ENCODE data around the gene TRIML2. TPM values are rescaled to one million over a fixed set of nuclear protein-coding genes. Genes with fewer than 3 reads are reported as not detected.

TRIML2 gene
- total RNA-seq, 1 donor from 2014 or later = not detected

- TF ChIP-seq CTCF (IDR thresholded peaks at IDR 0.05) = no peak
- ATAC-seq (ENCODE audit: low read depth) = no peak
- no peaks in the 10 kb centered on the region for H3K27me3 Mint-ChIP-seq
- ChIA-PET CTCF (no interaction called here), POLR2A (no interaction called here)
- H3K27ac Mint-ChIP-seq = no peak overlapping the region
- intact Hi-C loops (cut with micrococcal nuclease) = no loop called here
- no peaks in the 10 kb centered on the region for H3K4me1 Mint-ChIP-seq
- H3K9me3 Mint-ChIP-seq = peaks cover 6% of the 10 kb centered on the region
- DNase-seq = no peak
- H3K36me3 Mint-ChIP-seq (ENCODE audit: low read depth) = no peaks in the 10 kb centered on the region
- no peak overlapping the region for H3K4me3 Mint-ChIP-seq
Measured at GRCh38 chr4:188043154-188043553, 66.2 kb downstream of the TRIML2 start.

- Mint-ChIP-seq H3K27me3 (no peaks in the 10 kb centered on the region), H3K9me3 (peaks cover 4% of the 10 kb centered on the region), H3K4me3 (no peak overlapping the region), H3K27ac (no peak overlapping the region), H3K36me3 (ENCODE audit: low read depth) (no peaks in the 10 kb centered on the region), H3K4me1 (no peaks in the 10 kb centered on the region)
- ChIA-PET POLR2A (no interaction called here), CTCF (no interaction called here)
- ATAC-seq (ENCODE audit: low read depth) (no peak), DNase-seq (no peak)
- intact Hi-C loops (cut with micrococcal nuclease) = no loop called here
- no peak for TF ChIP-seq CTCF (IDR thresholded peaks at IDR 0.05)
Measured at GRCh38 chr4:188042191-188042590, 67.2 kb downstream of the TRIML2 start.

DNA sequence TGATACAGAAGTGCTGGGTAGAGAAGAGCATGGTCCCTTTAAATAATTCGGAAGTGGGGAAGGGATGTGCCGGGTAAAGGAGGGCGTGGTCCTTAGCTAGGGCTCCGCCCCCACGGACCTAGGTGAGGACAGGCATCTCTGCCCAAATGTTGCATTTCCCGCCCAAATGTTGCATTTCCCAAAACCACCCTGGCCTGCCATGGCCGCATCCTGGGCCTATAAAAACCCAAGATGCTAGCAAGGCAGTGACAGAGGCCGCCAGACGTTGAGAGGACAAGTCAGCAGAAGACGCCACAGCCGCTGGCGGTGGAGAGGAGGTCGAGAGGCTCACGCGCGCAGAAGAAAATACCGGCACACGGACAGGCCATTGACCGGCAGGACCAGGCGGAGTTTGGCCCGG lies 67.7 kb downstream of the TRIML2 start:
- intact Hi-C loops (cut with micrococcal nuclease) = no loop called here
- no peak overlapping the region for H3K27ac Mint-ChIP-seq
- no peaks in the 10 kb centered on the region for H3K36me3 Mint-ChIP-seq (ENCODE audit: low read depth)
- TF ChIP-seq CTCF (IDR thresholded peaks at IDR 0.05) = no peak
- ATAC-seq (ENCODE audit: low read depth) (no peak), DNase-seq (no peak)
- H3K4me1 Mint-ChIP-seq = no peaks in the 10 kb centered on the region
- peaks cover 4% of the 10 kb centered on the region for H3K9me3 Mint-ChIP-seq
- no peak overlapping the region for H3K4me3 Mint-ChIP-seq
- no peaks in the 10 kb centered on the region for H3K27me3 Mint-ChIP-seq
- ChIA-PET CTCF (no interaction called here), POLR2A (no interaction called here)

Other genes with a start within 250 kb of the TRIML2 start
- gene ZFP42, start 113.8 kb downstream of the TRIML2 start, total RNA-seq = not detected in 2 replicates
- not detected in 2 replicates for gene TRIML1, start 29.8 kb upstream of the TRIML2 start, total RNA-seq